ENCODE measurements around the gene GRIK1.

DNA sequence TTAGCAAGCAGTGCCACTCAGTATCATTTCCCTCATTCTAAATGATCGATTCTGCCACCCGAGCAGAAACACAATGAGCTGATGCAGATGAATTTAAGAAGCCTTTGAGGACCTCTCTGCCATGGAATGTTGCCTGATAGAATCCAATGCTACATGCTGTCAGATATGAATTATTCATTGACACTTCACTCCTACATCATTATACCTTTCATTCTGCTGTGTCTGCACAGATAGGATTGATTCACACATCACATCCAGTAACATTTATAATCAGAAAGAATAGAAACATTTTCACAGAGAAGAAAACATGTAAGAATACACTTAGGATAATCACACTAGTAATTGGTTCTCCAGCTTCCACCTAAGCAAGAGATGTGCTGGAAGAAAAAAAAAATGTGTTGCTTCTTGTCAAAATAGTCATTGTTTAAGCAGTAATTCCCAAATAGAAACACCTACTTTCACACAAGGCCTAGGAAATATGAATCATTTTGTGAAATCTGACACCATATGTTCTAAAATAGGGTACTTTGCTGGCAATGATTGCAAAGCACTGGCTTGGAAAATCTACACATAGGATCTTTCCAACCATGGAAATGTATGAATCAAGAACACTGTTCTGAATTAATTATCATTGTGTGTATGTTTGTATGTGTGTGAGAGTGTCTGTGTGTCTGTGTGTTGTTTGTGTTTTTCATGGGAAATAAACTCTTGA lies 110.1 kb downstream of the GRIK1 start:
- TF ChIP-seq, protein P1, sequence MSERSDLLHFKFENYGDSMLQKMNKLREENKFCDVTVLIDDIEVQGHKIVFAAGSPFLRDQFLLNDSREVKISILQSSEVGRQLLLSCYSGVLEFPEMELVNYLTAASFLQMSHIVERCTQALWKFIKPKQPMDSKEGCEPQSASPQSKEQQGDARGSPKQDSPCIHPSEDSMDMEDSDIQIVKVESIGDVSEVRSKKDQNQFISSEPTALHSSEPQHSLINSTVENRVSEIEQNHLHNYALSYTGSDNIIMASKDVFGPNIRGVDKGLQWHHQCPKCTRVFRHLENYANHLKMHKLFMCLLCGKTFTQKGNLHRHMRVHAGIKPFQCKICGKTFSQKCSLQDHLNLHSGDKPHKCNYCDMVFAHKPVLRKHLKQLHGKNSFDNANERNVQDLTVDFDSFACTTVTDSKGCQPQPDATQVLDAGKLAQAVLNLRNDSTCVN (tag by site-specific recombination; optimal IDR thresholded peaks at IDR 0.05) = no peak
- TF ChIP-seq YY1 (tag by site-specific recombination; IDR thresholded peaks at IDR 0.05) = no peak
